ENCODE data around the gene ACTR5. TPM values are rescaled to one million over a fixed set of nuclear protein-coding genes. Genes with fewer than 3 reads are reported as not detected.
"Not testable (repeated sequence)": the region's sequence is repeated elsewhere in the genome, so short reads cannot be mapped to it uniquely, and the experiment has no call there.

The ACTR5 gene
- total RNA-seq, 2 experiments from 2014 or later: 12.3 to 21.1 TPM

DNA sequence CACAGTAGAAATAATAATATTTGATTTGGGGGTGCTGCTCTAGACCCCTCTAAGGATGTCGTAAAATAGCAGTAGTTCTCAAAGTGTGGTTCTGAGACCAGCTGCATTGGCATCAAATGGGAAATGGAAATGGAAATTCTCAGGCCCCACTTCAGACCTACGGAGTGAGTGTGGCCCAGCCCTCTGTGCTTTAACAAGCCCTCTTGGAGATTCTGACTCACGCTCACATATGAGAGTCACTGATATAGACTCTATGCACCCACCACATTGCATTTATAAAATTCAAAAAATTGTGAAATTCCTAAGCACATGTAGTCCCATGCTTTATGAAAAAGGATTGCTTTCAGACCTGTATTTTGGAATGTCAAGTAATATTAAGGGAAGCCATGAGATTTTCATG lies 43.0 kb downstream of the ACTR5 start:
- Histone ChIP-seq H4K20me1 (ENCODE audit: insufficient read depth, low read length) (no peaks in the 10 kb centered on the region), H3K27ac (ENCODE audit: low read depth, low read length, poor library complexity, severe bottlenecking) (no peak overlapping the region), H3K36me3 (ENCODE audit: insufficient read depth, low read length) (no peaks in the 10 kb centered on the region), H3K4me3 (ENCODE audit: low read depth, low read length, poor library complexity, severe bottlenecking) (no peak overlapping the region), H3K9me2 (ENCODE audit: insufficient read depth, low read length) (no peaks in the 10 kb centered on the region), H3K4me2 (ENCODE audit: low read length) (no peak overlapping the region), H3K4me1 (ENCODE audit: insufficient read depth, low read length, poor library complexity, severe bottlenecking) (no peaks in the 10 kb centered on the region), H2AFZ (ENCODE audit: low read length) (no peak overlapping the region), H3K9me3 (ENCODE audit: low read length) (no peaks in the 10 kb centered on the region), H3K79me2 (ENCODE audit: insufficient read depth, low read depth, low read length) (no peaks in the 10 kb centered on the region)
- intact Hi-C loops (cut with micrococcal nuclease; ENCODE audit: unreplicated experiment): no loop called here
- no peak for TF ChIP-seq EZH2phosphoT487 (IDR thresholded peaks at IDR 0.05; ENCODE audit: borderline replicate concordance, low read depth, low read length)
- TF ChIP-seq, protein P1, sequence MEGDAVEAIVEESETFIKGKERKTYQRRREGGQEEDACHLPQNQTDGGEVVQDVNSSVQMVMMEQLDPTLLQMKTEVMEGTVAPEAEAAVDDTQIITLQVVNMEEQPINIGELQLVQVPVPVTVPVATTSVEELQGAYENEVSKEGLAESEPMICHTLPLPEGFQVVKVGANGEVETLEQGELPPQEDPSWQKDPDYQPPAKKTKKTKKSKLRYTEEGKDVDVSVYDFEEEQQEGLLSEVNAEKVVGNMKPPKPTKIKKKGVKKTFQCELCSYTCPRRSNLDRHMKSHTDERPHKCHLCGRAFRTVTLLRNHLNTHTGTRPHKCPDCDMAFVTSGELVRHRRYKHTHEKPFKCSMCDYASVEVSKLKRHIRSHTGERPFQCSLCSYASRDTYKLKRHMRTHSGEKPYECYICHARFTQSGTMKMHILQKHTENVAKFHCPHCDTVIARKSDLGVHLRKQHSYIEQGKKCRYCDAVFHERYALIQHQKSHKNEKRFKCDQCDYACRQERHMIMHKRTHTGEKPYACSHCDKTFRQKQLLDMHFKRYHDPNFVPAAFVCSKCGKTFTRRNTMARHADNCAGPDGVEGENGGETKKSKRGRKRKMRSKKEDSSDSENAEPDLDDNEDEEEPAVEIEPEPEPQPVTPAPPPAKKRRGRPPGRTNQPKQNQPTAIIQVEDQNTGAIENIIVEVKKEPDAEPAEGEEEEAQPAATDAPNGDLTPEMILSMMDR (conservative IDR thresholded peaks at IDR 0.05; ENCODE audit: low read length): no peak
- ChIA-PET CTCF (ENCODE audit: unreplicated experiment) (no interaction called here), POLR2A (interaction anchor here (1.7 kb wide), 1 partner anchor 14 kb away, joined by 4 read pairs; the partner anchor contains the start of gene PPP1R16B)
- DNase-seq (ENCODE audit: low spot score): no peak
- BruUV-seq (replicated peaks): no TSS peak

DNA sequence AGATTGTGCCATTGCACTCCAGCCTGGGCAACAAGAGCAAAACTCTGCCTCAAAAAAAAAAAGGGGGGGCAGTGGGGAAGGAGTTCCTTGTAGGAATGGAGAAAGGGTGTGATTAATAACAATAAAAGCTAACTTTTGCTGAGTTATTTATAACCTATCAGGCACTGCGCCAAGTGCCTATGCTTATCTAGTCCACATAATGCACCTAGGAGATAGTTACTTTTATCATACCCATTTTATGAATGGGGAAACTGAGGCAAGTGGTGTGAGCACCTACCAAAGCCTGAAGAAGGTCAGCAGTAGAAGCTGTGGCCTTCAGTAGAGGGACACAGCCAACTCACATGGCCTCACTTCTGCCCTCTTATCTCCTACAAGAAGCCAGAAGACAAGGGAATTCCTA lies 43.7 kb downstream of the ACTR5 start:
- H3K9me3 ChIP-seq (ENCODE audit: low read length): no peaks in the 10 kb centered on the region
- intact Hi-C loops (cut with micrococcal nuclease; ENCODE audit: unreplicated experiment): no loop called here
- H3K27ac ChIP-seq (ENCODE audit: low read depth, low read length, poor library complexity, severe bottlenecking): no peak overlapping the region
- DNase-seq (ENCODE audit: low spot score): no peak
- H3K9me2 ChIP-seq (ENCODE audit: insufficient read depth, low read length): no peaks in the 10 kb centered on the region
- H3K36me3 ChIP-seq (ENCODE audit: insufficient read depth, low read length): no peaks in the 10 kb centered on the region
- no peak for TF ChIP-seq EZH2phosphoT487 (IDR thresholded peaks at IDR 0.05; ENCODE audit: borderline replicate concordance, low read depth, low read length)
- TF ChIP-seq, protein P1 (conservative IDR thresholded peaks at IDR 0.05; ENCODE audit: low read length): no peak
- no peak overlapping the region for H2AFZ ChIP-seq (ENCODE audit: low read length)
- H3K4me1 ChIP-seq (ENCODE audit: insufficient read depth, low read length, poor library complexity, severe bottlenecking): no peaks in the 10 kb centered on the region
- ChIA-PET CTCF (ENCODE audit: unreplicated experiment) (no interaction called here), POLR2A (no interaction called here)
- H3K4me2 ChIP-seq (ENCODE audit: low read length): no peak overlapping the region
- no peaks in the 10 kb centered on the region for H3K79me2 ChIP-seq (ENCODE audit: insufficient read depth, low read depth, low read length)
- no TSS peak for BruUV-seq (replicated peaks)
- H4K20me1 ChIP-seq (ENCODE audit: insufficient read depth, low read length): no peaks in the 10 kb centered on the region
- H3K4me3 ChIP-seq (ENCODE audit: low read depth, low read length, poor library complexity, severe bottlenecking): no peak overlapping the region

DNA sequence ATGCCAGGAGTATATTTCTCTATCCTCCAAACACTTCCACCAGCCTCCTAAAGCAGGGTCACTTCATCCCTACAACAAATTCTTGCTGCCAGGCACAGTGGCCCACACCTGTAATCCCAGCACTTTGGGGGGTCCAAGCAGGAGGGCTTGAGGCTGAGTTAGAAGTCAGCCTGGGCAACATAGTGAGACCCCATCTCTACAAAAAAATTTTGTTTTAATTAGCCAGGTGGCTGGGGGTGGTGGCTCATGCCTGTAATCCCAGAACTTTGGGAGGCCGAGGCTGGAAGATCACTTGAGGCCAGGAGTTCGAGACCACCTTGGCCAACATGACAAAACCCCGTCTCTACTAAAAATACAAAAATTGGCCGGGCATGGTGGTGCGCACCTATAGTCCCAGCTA lies 45.8 kb downstream of the ACTR5 start:
- H3K4me2 ChIP-seq (ENCODE audit: low read length); POLR2A ChIA-PET; DNase-seq (ENCODE audit: low spot score); intact Hi-C loops (cut with micrococcal nuclease; ENCODE audit: unreplicated experiment); H4K20me1 ChIP-seq (ENCODE audit: insufficient read depth, low read length); H2AFZ ChIP-seq (ENCODE audit: low read length); CTCF ChIA-PET (ENCODE audit: unreplicated experiment); H3K4me1 ChIP-seq (ENCODE audit: insufficient read depth, low read length, poor library complexity, severe bottlenecking); H3K9me2 ChIP-seq (ENCODE audit: insufficient read depth, low read length); H3K9me3 ChIP-seq (ENCODE audit: low read length); H3K79me2 ChIP-seq (ENCODE audit: insufficient read depth, low read depth, low read length); H3K27ac ChIP-seq (ENCODE audit: low read depth, low read length, poor library complexity, severe bottlenecking); H3K36me3 ChIP-seq (ENCODE audit: insufficient read depth, low read length); H3K4me3 ChIP-seq (ENCODE audit: low read depth, low read length, poor library complexity, severe bottlenecking); BruUV-seq (replicated peaks): not testable (repeated sequence)

Data from OCI-LY7 (cell line).